Measurements from ENCODE around the gene PLA2G4F. TPM values are rescaled to one million over a fixed set of nuclear protein-coding genes. Genes with fewer than 3 reads are reported as not detected.

PLA2G4F gene
- total and polyA plus RNA-seq, 10 of the 15 experiments (the other 5 are each of a cell fraction or from before 2014, with no cell fraction given) = not detected

DNA sequence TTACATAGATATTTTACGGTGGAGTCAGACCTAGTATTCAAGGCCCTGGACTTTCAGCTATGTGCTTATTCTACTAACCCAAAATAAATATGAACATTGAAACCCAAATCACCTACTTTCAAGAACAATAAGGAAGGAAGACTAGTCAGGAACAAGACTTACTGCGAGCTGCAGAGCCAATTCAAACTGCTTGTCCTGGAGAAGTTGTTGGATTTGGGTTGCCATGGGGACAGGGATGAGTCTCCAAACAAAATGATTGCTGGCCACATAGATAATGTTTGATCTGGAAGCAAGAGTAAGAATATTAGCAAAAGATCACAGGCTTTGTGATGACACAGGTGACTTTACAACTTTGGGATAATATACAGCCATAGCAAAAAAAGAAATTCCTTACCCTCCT lies 21.6 kb upstream of the PLA2G4F start:
- TF ChIP-seq NFYA (IDR thresholded peaks at IDR 0.05; ENCODE audit: borderline replicate concordance, low read depth, low read length) = no peak
- TF ChIP-seq WRNIP1 (IDR thresholded peaks at IDR 0.05; ENCODE audit: borderline replicate concordance, low read depth, low read length) = no peak
- H4K20me1 ChIP-seq (ENCODE audit: control insufficient read depth, insufficient read depth) = no peaks in the 10 kb centered on the region
- no peaks in the 10 kb centered on the region for H3K79me2 ChIP-seq (ENCODE audit: control insufficient read depth, insufficient read depth, low read length)
- ChIA-PET CTCF (no interaction called here), RAD21 (ENCODE audit: unreplicated experiment) (no interaction called here), POLR2A (no interaction called here), SMC1A (ENCODE audit: uncharacterized antibody, unreplicated experiment) (no interaction called here)
- H2AFZ ChIP-seq (ENCODE audit: control insufficient read depth, low read depth, low read length) = no peak overlapping the region
- H3K9ac ChIP-seq (ENCODE audit: control insufficient read depth, insufficient read depth, low read length) = no peak overlapping the region
- intact Hi-C loops (cut with micrococcal nuclease; ENCODE audit: unreplicated experiment) (no loop called here), in situ Hi-C loops (cut with MboI) (no loop called here)
- peaks cover 2 to 28% of the 10 kb centered on the region in 2 experiments for H3K36me3 ChIP-seq (ENCODE audit: control insufficient read depth in 2 of 2, insufficient read depth in 2 of 2, low read length in 1 of 2)
- H3K4me1 ChIP-seq (ENCODE audit: control insufficient read depth, insufficient read depth, low read length) = no peaks in the 10 kb centered on the region
- no peak overlapping the region for H3K4me3 ChIP-seq
- 91% methylated on average over 2 of the region's 2 CpGs for WGBS (ENCODE audit: insufficient coverage, insufficient replicate concordance, low lambda C conversion rate, missing lambda C conversion rate)
- no TSS peak for BruUV-seq (replicated peaks)
- no peaks in the 10 kb centered on the region for H3K27me3 ChIP-seq (replicated peaks in 1 of 2; ENCODE audit: control insufficient read depth in 2 of 2, insufficient read depth in 2 of 2, low read length in 1 of 2)
- no peak for FAIRE-seq
- no peak for ATAC-seq
- no peak overlapping the region for H3K27ac ChIP-seq (ENCODE audit: control insufficient read depth, insufficient read depth)
- no peaks in the 10 kb centered on the region for H3K9me3 ChIP-seq (replicated peaks; ENCODE audit: control insufficient read depth, insufficient read depth, low read length)
- H3K4me2 ChIP-seq (ENCODE audit: control insufficient read depth, insufficient read depth) = no peak overlapping the region
- no peak for DNase-seq (ENCODE audit: low read depth, low spot score)

DNA sequence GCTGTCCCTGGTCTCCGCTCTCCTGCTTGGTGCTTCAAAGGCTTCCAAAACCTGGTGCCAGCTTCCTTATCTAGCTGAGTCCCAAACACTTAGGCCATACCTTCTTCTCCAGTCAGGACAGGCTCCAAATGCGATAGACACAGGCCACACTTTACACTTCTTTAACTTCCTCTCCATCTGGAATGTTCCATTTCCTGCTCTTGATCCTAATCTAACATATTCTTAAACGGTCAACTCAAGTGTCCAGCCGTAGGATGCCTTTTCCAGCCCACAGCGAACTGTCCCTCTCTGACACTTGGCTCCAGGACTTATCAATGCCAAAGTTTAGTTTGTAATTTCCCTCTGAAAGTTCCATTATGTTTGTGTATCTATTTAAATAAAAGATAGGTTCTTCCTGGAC lies 19.2 kb upstream of the PLA2G4F start:
- no peak overlapping the region for H3K4me2 ChIP-seq (ENCODE audit: control insufficient read depth, insufficient read depth)
- FAIRE-seq (no peak), ATAC-seq (no peak), DNase-seq (ENCODE audit: low read depth, low spot score) (no peak)
- CTCF ChIA-PET = interaction anchor here (0.7 kb wide), 1 partner anchor 139 kb away, joined by 3 read pairs; no protein-coding TSS in a partner anchor
- H3K79me2 ChIP-seq (ENCODE audit: control insufficient read depth, insufficient read depth, low read length) = no peaks in the 10 kb centered on the region
- no TSS peak for BruUV-seq (replicated peaks)
- RAD21 ChIA-PET (ENCODE audit: unreplicated experiment) = no interaction called here
- no peak overlapping the region for H3K4me3 ChIP-seq
- no peak overlapping the region for H3K9ac ChIP-seq (ENCODE audit: control insufficient read depth, insufficient read depth, low read length)
- POLR2A ChIA-PET = no interaction called here
- no peaks in the 10 kb centered on the region for H3K27me3 ChIP-seq (replicated peaks in 1 of 2; ENCODE audit: control insufficient read depth in 2 of 2, insufficient read depth in 2 of 2, low read length in 1 of 2)
- intact Hi-C loops (cut with micrococcal nuclease; ENCODE audit: unreplicated experiment) = no loop called here
- in situ Hi-C loops (cut with MboI) = no loop called here
- no peak overlapping the region for H2AFZ ChIP-seq (ENCODE audit: control insufficient read depth, low read depth, low read length)
- SMC1A ChIA-PET (ENCODE audit: uncharacterized antibody, unreplicated experiment) = interaction anchor here (0.6 to 0.8 kb wide), 2 partner anchors 8 to 17 kb away, joined by 3 to 4 read pairs; no protein-coding TSS in a partner anchor
- no peak overlapping the region for H3K27ac ChIP-seq (ENCODE audit: control insufficient read depth, insufficient read depth)
- H4K20me1 ChIP-seq (ENCODE audit: control insufficient read depth, insufficient read depth) = no peaks in the 10 kb centered on the region
- WGBS (ENCODE audit: insufficient coverage, insufficient replicate concordance, low lambda C conversion rate, missing lambda C conversion rate) = 91% methylated on average over 5 of the region's 5 CpGs
- no peaks in the 10 kb centered on the region for H3K9me3 ChIP-seq (replicated peaks; ENCODE audit: control insufficient read depth, insufficient read depth, low read length)
- TF ChIP-seq, protein P1, sequence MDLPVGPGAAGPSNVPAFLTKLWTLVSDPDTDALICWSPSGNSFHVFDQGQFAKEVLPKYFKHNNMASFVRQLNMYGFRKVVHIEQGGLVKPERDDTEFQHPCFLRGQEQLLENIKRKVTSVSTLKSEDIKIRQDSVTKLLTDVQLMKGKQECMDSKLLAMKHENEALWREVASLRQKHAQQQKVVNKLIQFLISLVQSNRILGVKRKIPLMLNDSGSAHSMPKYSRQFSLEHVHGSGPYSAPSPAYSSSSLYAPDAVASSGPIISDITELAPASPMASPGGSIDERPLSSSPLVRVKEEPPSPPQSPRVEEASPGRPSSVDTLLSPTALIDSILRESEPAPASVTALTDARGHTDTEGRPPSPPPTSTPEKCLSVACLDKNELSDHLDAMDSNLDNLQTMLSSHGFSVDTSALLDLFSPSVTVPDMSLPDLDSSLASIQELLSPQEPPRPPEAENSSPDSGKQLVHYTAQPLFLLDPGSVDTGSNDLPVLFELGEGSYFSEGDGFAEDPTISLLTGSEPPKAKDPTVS (IDR thresholded peaks at IDR 0.05; ENCODE audit: low read depth, low read length) = no peak
- TF ChIP-seq RAD21 (IDR thresholded peaks at IDR 0.05; ENCODE audit: insufficient read depth, low read depth, low read length) (no peak), RFX5 (IDR thresholded peaks at IDR 0.05; ENCODE audit: low read depth, low read length) (no peak), SP1 (IDR thresholded peaks at IDR 0.05; ENCODE audit: low read depth, low read length) (no peak), NR2C1 (IDR thresholded peaks at IDR 0.05) (no peak), ESRRA (IDR thresholded peaks at IDR 0.05; ENCODE audit: low read length) (no peak), MEF2B (IDR thresholded peaks at IDR 0.05; ENCODE audit: partially characterized antibody, poor library complexity, severe bottlenecking) (no peak)
- TF ChIP-seq, protein P2, sequence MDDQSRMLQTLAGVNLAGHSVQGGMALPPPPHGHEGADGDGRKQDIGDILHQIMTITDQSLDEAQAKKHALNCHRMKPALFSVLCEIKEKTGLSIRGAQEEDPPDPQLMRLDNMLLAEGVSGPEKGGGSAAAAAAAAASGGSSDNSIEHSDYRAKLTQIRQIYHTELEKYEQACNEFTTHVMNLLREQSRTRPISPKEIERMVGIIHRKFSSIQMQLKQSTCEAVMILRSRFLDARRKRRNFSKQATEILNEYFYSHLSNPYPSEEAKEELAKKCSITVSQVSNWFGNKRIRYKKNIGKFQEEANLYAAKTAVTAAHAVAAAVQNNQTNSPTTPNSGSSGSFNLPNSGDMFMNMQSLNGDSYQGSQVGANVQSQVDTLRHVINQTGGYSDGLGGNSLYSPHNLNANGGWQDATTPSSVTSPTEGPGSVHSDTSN (IDR thresholded peaks at IDR 0.05; ENCODE audit: insufficient replicate concordance, low read depth, low read length) = no peak
- TF ChIP-seq, protein P3, sequence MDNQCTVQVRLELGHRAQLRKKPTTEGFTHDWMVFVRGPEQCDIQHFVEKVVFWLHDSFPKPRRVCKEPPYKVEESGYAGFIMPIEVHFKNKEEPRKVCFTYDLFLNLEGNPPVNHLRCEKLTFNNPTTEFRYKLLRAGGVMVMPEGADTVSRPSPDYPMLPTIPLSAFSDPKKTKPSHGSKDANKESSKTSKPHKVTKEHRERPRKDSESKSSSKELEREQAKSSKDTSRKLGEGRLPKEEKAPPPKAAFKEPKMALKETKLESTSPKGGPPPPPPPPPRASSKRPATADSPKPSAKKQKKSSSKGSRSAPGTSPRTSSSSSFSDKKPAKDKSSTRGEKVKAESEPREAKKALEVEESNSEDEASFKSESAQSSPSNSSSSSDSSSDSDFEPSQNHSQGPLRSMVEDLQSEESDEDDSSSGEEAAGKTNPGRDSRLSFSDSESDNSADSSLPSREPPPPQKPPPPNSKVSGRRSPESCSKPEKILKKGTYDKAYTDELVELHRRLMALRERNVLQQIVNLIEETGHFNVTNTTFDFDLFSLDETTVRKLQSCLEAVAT (IDR thresholded peaks at IDR 0.05) = no peak
- H3K36me3 ChIP-seq (ENCODE audit: control insufficient read depth in 2 of 2, insufficient read depth in 2 of 2, low read length in 1 of 2) = peaks cover 8 to 41% of the 10 kb centered on the region in 2 experiments
- H3K4me1 ChIP-seq (ENCODE audit: control insufficient read depth, insufficient read depth, low read length) = 0 out of 2 replicates have a peak, but pooled peaks cover 3% of the 10 kb centered on the region

All from GM12878 (cell line).